NOMO-1 treated with DMSO at 0.1 percent for 48 hours (cell line): ENCODE results near the gene TMEM115.

Experiments used
- DNase-seq: peaks from one replicate; lab custom pipeline; 2025; ENCODE audit not compliant: unreplicated experiment; lab: John Stamatoyannopoulos, UW

TMEM115 gene

GRCh38 chr3:50353245-50354004 lies 5.9 kb downstream of the TMEM115 start:
- no peak for DNase-seq

- DNase-seq, result no peak
Observed at GRCh38 chr3:50352781-50353180, 6.5 kb downstream of the TMEM115 start.

GRCh38 chr3:50351323-50351697 lies 8.0 kb downstream of the TMEM115 start:
- no peak for DNase-seq

DNA sequence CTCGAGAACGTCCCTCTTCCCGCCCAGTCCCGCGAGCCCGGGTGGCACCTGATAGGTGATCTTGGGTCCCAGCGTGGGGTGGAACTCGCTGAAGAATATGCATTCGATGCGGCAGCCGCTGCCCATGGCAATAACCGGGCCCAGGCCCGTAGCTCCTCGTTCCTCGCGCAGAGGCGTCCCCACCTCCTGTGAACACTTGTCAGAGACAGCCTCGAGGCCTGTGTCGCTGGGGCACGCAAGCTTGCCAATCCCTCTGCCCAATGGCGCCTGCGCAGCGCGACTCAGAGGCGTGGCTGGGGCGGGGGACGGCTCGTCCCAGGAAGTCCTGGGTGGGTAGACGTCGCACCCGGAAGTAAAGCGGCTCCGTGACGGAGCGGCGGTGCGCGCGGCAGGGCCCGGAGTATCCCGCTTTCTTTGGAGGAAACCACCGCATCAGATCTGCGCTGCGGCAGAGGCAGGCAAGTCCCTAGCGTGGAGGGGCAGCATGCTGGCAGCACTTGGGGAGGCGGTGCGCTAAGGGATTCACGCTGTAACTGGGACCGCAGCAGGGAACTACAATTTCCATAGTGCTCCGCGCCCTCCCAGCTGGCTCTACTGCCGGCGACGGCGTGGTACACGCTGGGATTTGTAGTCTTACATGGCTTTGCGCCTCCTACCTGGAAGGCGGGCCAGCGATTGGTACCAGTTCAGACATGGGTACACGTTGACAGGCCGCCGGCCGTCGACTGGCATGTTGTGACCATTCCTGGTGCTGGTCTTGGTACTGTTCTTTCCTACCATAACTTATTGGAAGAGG lies 8.6 kb downstream of the TMEM115 start, which contains the start of the genes CYB561D2 and NPRL2:
Gene CYB561D2 (plus strand): TSS at position 336 of the 796 bp plus-strand sequence. CDS start 572 bp downstream, outside the sequence.
Gene NPRL2 (minus strand): TSS at position 249 of the 796 bp plus-strand sequence. CDS start 123 bp downstream, at position 126.
- DNase-seq, result peak; percentile 92

- DNase-seq, result no peak
Observed at GRCh38 chr3:50350213-50350526, 9.2 kb downstream of the TMEM115 start.

GRCh38 chr3:50347187-50347813 lies 12.0 kb downstream of the TMEM115 start:
- DNase-seq, result peak; percentile 70

DNA sequence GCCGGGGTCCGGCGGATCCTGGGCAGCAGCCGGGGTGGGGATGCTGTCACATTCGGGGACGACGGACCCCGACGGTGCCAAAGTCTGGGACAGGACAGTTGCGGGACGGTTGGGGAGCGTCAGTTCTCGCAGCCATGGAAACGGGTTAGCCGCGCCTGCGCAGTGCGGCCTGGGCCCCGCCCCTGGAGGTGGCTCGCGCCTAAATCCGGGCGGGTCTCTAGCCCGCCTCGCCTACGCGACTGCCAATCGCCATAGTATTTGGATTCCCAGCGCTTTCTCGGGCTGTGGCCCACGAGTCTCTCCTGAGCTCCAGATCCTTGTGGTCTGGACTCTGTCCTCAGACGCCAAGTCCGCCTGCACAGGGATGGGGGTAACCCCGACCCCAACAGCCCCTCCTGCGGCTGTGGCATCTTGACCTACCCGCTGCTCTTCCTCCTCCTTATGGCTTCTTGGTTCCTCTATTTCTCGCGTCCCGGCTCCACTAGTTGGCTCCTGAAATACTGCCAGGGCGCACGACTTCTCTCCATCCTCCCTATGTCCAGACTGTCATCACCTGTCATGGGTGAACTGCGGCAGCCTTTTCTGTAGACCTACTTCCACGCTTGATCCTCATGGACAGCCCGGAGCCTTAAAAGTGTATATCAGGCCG lies 13.6 kb downstream of the TMEM115 start, which contains the start of gene ZMYND10:
Gene ZMYND10 (minus strand): TSS at position 147 of the 649 bp plus-strand sequence. CDS start 153 bp downstream, outside the sequence.
- peak; percentile 39 for DNase-seq

- DNase-seq, result no peak
Observed at GRCh38 chr3:50345008-50345407, 14.3 kb downstream of the TMEM115 start.

DNA sequence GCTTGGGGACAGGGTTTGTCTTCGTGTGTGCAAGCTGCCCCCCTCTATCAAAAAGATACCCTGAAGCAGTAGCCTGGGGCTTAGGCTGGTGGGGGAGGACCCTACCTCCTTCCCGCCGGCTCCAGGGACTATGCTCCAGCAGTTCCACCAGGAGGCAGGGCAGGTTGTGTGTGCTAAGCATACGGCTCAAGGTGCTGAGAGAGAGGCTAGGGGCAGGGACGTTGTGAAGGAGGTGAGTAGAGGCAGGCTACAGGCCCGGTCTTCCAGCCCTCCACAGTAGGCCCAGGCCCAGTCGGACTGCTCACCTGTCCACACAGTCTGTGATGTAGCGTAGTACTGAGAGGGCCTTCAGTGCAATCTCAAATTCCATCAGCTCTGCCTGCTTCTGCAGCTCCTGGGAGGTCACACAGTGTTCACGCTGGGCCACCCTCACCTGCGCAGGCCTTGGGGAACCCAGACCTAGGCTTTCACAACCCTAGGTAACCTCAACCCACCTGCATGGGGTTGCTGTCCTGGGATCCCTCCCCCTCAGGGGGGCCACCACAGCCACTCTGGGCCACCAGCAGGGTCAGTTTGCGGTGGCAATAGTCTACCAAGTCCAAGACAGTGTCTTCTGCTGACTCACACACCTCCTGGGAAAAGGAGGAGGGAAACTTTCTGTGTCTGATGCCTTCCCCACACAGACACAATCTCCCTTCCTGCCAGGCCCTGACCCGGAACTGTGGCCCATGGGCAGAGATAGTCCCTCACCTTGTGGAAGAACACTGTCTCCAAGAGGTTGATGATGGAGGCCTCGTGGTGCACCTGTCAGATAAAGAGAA lies 16.3 kb downstream of the TMEM115 start:
- no peak for DNase-seq

GRCh38 chr3:50341996-50342650 lies 17.2 kb downstream of the TMEM115 start:
- no peak for DNase-seq

DNA sequence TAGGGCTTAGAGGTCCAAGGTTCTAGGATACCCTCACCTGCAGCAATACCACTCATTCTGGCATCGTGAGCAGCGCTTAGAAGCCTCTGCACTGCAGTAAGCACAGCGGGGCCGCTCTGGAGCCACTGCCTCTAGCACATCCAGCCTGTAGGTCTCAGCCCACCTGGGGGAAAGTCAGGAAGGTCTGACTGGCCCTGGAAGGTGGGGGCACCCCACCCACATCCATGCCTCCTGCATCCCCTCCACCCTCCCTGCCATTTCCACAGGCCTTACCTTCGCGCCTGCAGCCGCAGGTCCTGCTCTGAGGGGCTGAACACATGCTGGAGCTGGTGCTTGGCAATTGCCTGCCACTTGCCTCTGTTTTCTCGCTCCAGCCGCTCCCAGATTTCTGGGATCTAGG lies 17.8 kb downstream of the TMEM115 start:
- DNase-seq, result no peak

DNA sequence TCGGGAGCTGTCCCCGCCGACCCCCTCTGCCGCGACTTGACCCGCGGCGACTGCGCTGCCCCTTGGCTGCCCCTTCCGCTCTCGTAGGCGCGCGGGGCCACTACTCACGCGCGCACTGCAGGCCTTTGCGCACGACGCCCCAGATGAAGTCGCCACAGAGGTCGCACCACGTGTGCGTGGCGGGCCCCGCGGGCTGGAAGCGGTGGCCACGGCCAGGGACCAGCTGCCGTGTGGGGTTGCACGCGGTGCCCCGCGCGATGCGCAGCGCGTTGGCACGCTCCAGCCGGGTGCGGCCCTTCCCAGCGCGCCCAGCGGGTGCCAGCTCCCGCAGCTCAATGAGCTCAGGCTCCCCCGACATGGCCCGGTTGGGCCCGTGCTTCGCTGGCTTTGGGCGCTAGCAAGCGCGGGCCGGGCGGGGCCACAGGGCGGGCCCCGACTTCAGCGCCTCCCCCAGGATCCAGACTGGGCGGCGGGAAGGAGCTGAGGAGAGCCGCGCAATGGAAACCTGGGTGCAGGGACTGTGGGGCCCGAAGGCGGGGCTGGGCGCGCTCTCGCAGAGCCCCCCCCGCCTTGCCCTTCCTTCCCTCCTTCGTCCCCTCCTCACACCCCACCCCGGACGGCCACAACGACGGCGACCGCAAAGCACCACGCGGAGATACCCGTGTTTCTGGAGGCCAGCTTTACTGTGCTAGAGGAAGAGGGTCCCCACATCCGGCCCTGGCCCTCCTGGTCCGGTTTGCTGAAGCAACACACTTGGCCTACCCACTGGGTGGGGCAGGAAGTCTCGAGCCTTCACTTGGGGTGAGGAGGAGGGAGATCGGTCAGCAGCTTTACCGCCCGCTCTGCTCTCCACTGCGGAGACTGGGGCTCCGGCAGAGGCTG lies 18.6 kb downstream of the TMEM115 start, which contains the start of gene RASSF1:
Gene RASSF1 (minus strand): TSS at position 389 of the 882 bp plus-strand sequence. CDS start 31 bp downstream, at position 358.
- peak; percentile 98 for DNase-seq

- no peak for DNase-seq
Observed at GRCh38 chr3:50340147-50340447, 19.2 kb downstream of the TMEM115 start.

DNA sequence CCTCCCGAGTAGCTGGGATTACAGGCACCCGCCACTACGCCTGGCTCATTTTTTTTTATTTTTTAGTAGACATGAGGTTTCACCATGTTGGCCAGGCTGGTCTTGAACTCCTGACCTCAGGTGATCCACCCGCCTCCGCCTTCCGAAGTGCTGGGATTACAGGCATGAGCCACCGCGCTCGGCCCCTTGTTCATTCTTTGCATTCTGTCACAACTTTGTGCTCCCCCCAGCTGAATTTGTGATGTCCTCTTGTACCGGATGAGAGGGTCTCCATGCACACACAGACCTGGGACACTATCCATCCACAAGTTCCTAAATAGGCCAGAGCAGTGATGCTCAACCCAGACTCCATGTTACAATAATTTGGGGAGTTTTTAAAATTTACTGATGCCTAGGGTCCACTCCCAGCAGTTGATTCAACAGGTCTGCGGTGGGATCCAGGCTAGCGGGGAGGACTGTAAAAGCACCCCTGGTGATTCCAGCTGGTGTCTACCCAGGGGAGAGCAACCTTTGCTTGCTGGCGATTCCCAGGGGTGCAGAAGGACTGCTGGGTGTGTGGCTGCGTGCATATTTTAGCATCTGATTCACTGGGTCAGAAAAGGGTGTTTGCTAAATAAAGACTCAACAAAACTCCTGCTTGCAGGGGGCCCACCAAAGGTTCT lies 19.7 kb downstream of the TMEM115 start:
- no peak for DNase-seq

- peak; percentile 61 for DNase-seq
Observed at GRCh38 chr3:50338965-50339364, 20.4 kb downstream of the TMEM115 start.

GRCh38 chr3:50337175-50337861 lies 22.0 kb downstream of the TMEM115 start:
- peak; percentile 99 for DNase-seq

DNA sequence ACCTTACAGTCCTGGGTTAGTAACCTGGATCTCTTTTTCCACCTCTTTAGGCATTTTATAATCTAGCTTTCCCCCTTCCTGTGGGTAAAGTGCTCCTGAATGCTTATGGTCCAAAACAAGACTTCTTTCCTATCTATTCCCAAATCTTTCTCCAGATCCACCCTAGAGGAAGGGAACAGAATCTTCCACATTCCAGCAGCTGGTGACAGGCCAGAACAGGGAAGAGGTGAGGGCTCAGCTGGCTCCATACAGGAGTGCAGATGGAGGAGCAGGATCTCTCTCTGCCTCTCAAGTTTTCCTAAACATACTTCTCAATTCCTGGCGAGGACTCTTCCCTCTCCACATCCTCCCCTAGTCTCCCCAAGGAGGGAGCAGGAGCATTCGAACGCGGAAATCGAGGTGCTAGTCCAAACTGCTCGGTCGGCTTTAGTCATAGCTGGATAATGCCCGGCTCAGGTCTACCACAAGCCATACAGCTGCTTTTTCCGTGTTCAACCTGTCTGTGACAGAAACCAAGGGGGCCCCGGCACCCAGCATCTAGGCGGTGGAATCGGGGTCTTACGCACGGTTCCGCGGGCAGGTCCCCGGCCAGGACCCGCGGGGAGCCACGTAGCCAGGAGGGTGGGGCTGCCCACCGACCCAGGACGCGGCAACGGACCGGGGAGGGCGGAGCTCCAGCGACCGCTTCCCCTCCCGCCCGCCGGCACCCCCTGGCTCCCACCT lies 22.7 kb downstream of the TMEM115 start:
- no peak for DNase-seq
